Measurements from ENCODE around the gene PAPPA.

DNA sequence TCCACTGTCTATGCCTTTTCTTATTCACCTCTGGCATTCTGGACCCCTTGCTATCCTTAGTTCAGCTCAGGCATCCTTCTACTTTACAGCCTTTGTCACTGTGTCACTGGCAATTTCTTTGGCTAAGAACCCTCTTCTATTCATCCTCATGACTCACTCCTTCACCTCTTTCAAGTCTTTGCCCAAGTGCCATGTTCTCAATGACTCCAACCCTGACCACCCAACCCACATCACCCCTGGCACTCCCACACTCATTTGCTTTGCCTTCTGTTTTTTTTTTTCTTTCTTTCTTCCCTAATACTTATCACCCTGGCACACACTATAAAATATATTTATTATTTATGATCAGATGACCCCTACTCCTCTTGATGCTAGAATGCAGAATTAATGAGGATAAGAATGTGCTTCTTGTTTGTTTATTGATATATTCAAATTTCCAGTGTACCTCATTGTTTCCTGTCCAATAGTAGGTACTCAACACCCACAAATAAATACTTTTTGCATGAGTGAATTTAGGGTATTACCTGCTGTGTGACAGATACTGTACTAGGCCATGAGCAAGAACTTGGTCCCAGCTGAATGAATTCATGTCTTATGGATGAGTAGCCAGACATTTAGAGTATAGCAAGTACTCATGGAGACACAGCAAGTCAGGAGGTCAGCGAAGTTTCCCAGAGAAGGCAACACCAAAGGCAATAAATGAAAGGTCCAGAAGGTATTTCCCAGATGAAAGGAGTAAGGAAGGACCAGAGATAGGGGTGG is 236.1 kb downstream of the PAPPA start:
- TF ChIP-seq, protein P1, sequence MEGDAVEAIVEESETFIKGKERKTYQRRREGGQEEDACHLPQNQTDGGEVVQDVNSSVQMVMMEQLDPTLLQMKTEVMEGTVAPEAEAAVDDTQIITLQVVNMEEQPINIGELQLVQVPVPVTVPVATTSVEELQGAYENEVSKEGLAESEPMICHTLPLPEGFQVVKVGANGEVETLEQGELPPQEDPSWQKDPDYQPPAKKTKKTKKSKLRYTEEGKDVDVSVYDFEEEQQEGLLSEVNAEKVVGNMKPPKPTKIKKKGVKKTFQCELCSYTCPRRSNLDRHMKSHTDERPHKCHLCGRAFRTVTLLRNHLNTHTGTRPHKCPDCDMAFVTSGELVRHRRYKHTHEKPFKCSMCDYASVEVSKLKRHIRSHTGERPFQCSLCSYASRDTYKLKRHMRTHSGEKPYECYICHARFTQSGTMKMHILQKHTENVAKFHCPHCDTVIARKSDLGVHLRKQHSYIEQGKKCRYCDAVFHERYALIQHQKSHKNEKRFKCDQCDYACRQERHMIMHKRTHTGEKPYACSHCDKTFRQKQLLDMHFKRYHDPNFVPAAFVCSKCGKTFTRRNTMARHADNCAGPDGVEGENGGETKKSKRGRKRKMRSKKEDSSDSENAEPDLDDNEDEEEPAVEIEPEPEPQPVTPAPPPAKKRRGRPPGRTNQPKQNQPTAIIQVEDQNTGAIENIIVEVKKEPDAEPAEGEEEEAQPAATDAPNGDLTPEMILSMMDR (IDR thresholded peaks at IDR 0.05), result no peak
- no peak for TF ChIP-seq POLR2A (IDR thresholded peaks at IDR 0.05)

Measured in Peyer's patch (tissue), 4 donors.